ENCODE measurements around the gene GBX1.

Gene GBX1

GRCh38 chr7:151109094-151110048 is 58.1 kb downstream of the GBX1 start:
- no peaks in the 10 kb centered on the region for H3K36me3 ChIP-seq (replicated peaks)
- H3K27me3 ChIP-seq (replicated peaks), result no peaks in the 10 kb centered on the region
- H3K4me3 ChIP-seq (ENCODE audit: low read depth, low read length), result no peak overlapping the region
- DNase-seq, result no peak
- H3K27ac ChIP-seq, result no peak overlapping the region
- in situ Hi-C loops (cut with HindIII; ENCODE audit: low pct_ligation_motif_present, low sequenced_read_pairs), result no loop called here
- no peak for TF ChIP-seq CTCF (IDR thresholded peaks at IDR 0.05; ENCODE audit: low read depth, low read length, missing control alignments)

DNA sequence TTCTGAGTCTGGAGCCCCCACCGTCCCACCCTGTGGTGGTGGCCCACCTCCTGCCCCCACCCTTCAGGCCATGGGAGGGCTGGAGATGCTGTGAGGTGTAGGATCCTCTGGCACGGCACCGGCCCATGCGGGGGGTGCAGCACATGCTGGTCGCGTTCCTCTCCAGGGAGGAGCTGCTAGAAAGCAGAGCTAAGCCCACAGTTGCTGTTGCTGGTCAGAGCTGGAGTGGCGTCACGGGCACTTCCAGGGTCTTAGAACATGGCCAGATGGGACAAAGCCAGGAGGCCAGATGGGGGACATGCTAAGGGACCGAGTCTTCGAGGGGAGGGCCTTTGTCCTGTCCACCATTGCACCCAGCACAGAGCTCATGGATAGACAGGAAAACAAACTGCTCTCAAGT is 59.6 kb downstream of the GBX1 start:
- no peak for DNase-seq
- in situ Hi-C loops (cut with HindIII; ENCODE audit: low pct_ligation_motif_present, low sequenced_read_pairs), result no loop called here
- H3K27me3 ChIP-seq (replicated peaks), result no peaks in the 10 kb centered on the region
- TF ChIP-seq CTCF (IDR thresholded peaks at IDR 0.05; ENCODE audit: low read depth, low read length, missing control alignments), result no peak
- H3K4me3 ChIP-seq (ENCODE audit: low read depth, low read length), result no peak overlapping the region
- no peak overlapping the region for H3K27ac ChIP-seq
- no peaks in the 10 kb centered on the region for H3K36me3 ChIP-seq (replicated peaks)

GRCh38 chr7:151104411-151105235 is 62.9 kb downstream of the GBX1 start:
- TF ChIP-seq CTCF (IDR thresholded peaks at IDR 0.05; ENCODE audit: low read depth, low read length, missing control alignments), result no peak
- in situ Hi-C loops (cut with HindIII; ENCODE audit: low pct_ligation_motif_present, low sequenced_read_pairs), result no loop called here
- H3K27ac ChIP-seq, result peak overlapping the region; percentile 21
- no peaks in the 10 kb centered on the region for H3K36me3 ChIP-seq (replicated peaks)
- DNase-seq, result peak; percentile 84
- no peaks in the 10 kb centered on the region for H3K27me3 ChIP-seq (replicated peaks)
- no peak overlapping the region for H3K4me3 ChIP-seq (ENCODE audit: low read depth, low read length)

GRCh38 chr7:151103973-151104372 is 63.5 kb downstream of the GBX1 start:
- TF ChIP-seq CTCF (IDR thresholded peaks at IDR 0.05; ENCODE audit: low read depth, low read length, missing control alignments), result no peak
- in situ Hi-C loops (cut with HindIII; ENCODE audit: low pct_ligation_motif_present, low sequenced_read_pairs), result no loop called here
- H3K27me3 ChIP-seq (replicated peaks), result no peaks in the 10 kb centered on the region
- H3K4me3 ChIP-seq (ENCODE audit: low read depth, low read length), result no peak overlapping the region
- no peak overlapping the region for H3K27ac ChIP-seq
- H3K36me3 ChIP-seq (replicated peaks), result no peaks in the 10 kb centered on the region
- no peak for DNase-seq

DNA sequence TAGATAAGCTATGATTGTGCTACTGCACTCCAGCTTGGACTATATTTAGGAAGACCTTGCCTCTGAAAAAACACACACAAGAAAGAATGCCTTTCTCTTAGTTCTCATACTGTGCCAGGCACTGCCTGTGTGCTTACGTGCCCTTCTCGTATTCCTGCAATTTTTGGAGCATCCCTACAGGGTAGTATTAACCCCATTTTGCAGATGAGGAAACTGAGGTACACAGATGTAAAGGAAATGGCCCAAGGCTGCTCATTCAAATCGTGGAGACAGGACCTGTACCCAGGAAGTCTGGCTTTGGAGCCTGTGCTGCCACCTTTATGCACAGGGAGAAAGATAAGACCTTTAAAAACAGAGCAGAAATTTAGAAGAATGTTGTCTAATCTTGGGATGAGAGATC is 64.5 kb downstream of the GBX1 start:
- TF ChIP-seq CTCF (IDR thresholded peaks at IDR 0.05; ENCODE audit: low read depth, low read length, missing control alignments), result no peak
- H3K27me3 ChIP-seq (replicated peaks), result no peaks in the 10 kb centered on the region
- H3K4me3 ChIP-seq (ENCODE audit: low read depth, low read length), result no peak overlapping the region
- in situ Hi-C loops (cut with HindIII; ENCODE audit: low pct_ligation_motif_present, low sequenced_read_pairs), result no loop called here
- no peak for DNase-seq
- H3K36me3 ChIP-seq (replicated peaks), result no peaks in the 10 kb centered on the region
- no peak overlapping the region for H3K27ac ChIP-seq

Data from brain microvascular endothelial cell (primary cell).